ENCODE data around the gene KIAA1755. TPM values are rescaled to one million over a fixed set of nuclear protein-coding genes. Genes with fewer than 3 reads are reported as not detected.

KIAA1755 gene
- total RNA-seq, result 7.0 TPM
- long read RNA-seq, partial matches to known transcripts, result 1 of 7 reads
- long read RNA-seq, other reads (novel, unspliced or antisense), result 6 of 7 reads

- DNase-seq (ENCODE audit: low spot score), result peak; percentile 72
These were observed at the start of gene KIAA1755 for GRCh38 chr20:38260378-38261053. KIAA1755 (minus strand) TSS chr20:38260735; CDS start chr20:38260500, 235 bp downstream.

GRCh38 chr20:38308447-38308846, 47.9 kb upstream of the KIAA1755 start:
- intact Hi-C loops (cut with DNase I), result no loop called here
- no peak for DNase-seq (ENCODE audit: low spot score)

More at GRCh38 chr20:38260378-38261053, at the start of gene KIAA1755:
- intact Hi-C loops (cut with DNase I), result no loop called here

GRCh38 chr20:38308047-38308438, 47.5 kb upstream of the KIAA1755 start:
- no peak for DNase-seq (ENCODE audit: low spot score)
- intact Hi-C loops (cut with DNase I), result no loop called here

- intact Hi-C loops (cut with DNase I), result no loop called here
These were observed 47.0 kb upstream of the KIAA1755 start for GRCh38 chr20:38307371-38308046.

GRCh38 chr20:38306379-38306778, 45.8 kb upstream of the KIAA1755 start:
- intact Hi-C loops (cut with DNase I), result no loop called here
- no peak for DNase-seq (ENCODE audit: low spot score)

More at GRCh38 chr20:38307371-38308046, 47.0 kb upstream of the KIAA1755 start:
- no peak for DNase-seq (ENCODE audit: low spot score)

- no peak for DNase-seq (ENCODE audit: low spot score)
- intact Hi-C loops (cut with DNase I), result no loop called here
These were observed 45.0 kb upstream of the KIAA1755 start for GRCh38 chr20:38305541-38305940.

- DNase-seq (ENCODE audit: low spot score), result peak; percentile 90
- intact Hi-C loops (cut with DNase I), result no loop called here
These were observed 44.4 kb upstream of the KIAA1755 start for GRCh38 chr20:38304845-38305447.

- DNase-seq (ENCODE audit: low spot score), result peak; percentile 86
These were observed 43.4 kb upstream of the KIAA1755 start, which contains the start of gene BPI for GRCh38 chr20:38303908-38304379. BPI (plus strand) TSS chr20:38304156; CDS start chr20:38304224, 68 bp downstream.

GRCh38 chr20:38302786-38303185, 42.3 kb upstream of the KIAA1755 start:
- intact Hi-C loops (cut with DNase I), result no loop called here
- DNase-seq (ENCODE audit: low spot score), result no peak

More at GRCh38 chr20:38303908-38304379, 43.4 kb upstream of the KIAA1755 start, which contains the start of gene BPI:
- intact Hi-C loops (cut with DNase I), result no loop called here

GRCh38 chr20:38301309-38301708, 40.8 kb upstream of the KIAA1755 start:
- intact Hi-C loops (cut with DNase I), result no loop called here
- DNase-seq (ENCODE audit: low spot score), result no peak

GRCh38 chr20:38300438-38300837, 39.9 kb upstream of the KIAA1755 start:
- DNase-seq (ENCODE audit: low spot score), result no peak
- intact Hi-C loops (cut with DNase I), result no loop called here

- intact Hi-C loops (cut with DNase I), result no loop called here
- DNase-seq (ENCODE audit: low spot score), result no peak
These were observed 39.4 kb upstream of the KIAA1755 start for GRCh38 chr20:38299963-38300362.

- DNase-seq (ENCODE audit: low spot score), result peak; percentile 87
- intact Hi-C loops (cut with DNase I), result no loop called here
These were observed 38.3 kb upstream of the KIAA1755 start for GRCh38 chr20:38298768-38299288.

GRCh38 chr20:38297916-38298674, 37.6 kb upstream of the KIAA1755 start:
- intact Hi-C loops (cut with DNase I), result no loop called here
- DNase-seq (ENCODE audit: low spot score), result no peak

- intact Hi-C loops (cut with DNase I), result no loop called here
- DNase-seq (ENCODE audit: low spot score), result no peak
These were observed 35.9 kb upstream of the KIAA1755 start for GRCh38 chr20:38296433-38296832.

- intact Hi-C loops (cut with DNase I), result no loop called here
These were observed 35.3 kb upstream of the KIAA1755 start for GRCh38 chr20:38295811-38296210.

GRCh38 chr20:38294076-38294591, 33.6 kb upstream of the KIAA1755 start:
- peak; percentile 78 for DNase-seq (ENCODE audit: low spot score)
- intact Hi-C loops (cut with DNase I), result loop anchor here (5.0 kb wide), 1 partner anchor 62 kb away; no protein-coding TSS in a partner anchor

More at GRCh38 chr20:38295811-38296210, 35.3 kb upstream of the KIAA1755 start:
- no peak for DNase-seq (ENCODE audit: low spot score)

GRCh38 chr20:38293491-38294065, 33.0 kb upstream of the KIAA1755 start:
- intact Hi-C loops (cut with DNase I), result loop anchor here (5.0 kb wide), 1 partner anchor 61 kb away; no protein-coding TSS in a partner anchor
- DNase-seq (ENCODE audit: low spot score), result no peak

Data from cardiac septum (tissue), 1 donor.